H9 (cell line): Measurements from ENCODE around the gene ALG8. TPM values are rescaled to one million over a fixed set of nuclear protein-coding genes. Genes with fewer than 3 reads are reported as not detected.
A peak's percentile ranks its signal among the peaks of the same experiment; 100 is the strongest.

Experiments
- DNase-seq: peaks from one replicate; pipeline ENCODE4 v3.0.0-alpha.2; 2017
- H2AFZ ChIP-seq: one replicate; pipeline ENCODE4 v1.6.1; 2013; ENCODE audit warnings: mild to moderate bottlenecking, low read length, control low read depth, moderate library complexity
- H2AK5ac ChIP-seq: 2 replicates; pipeline ENCODE4 v1.6.1; 2013; ENCODE audit warnings: low read length, control low read depth, mixed read lengths; ENCODE audit not compliant: insufficient read length
- H2BK120ac ChIP-seq: one replicate; pipeline ENCODE4 v1.6.1; 2013; ENCODE audit warnings: low read depth, mild to moderate bottlenecking, low read length, control low read depth, inconsistent platforms; ENCODE audit not compliant: poor library complexity, severe bottlenecking
- H2BK12ac ChIP-seq: 2 replicates; pipeline ENCODE4 v1.6.1; 2013; ENCODE audit warnings: low read length, control low read depth, mixed read lengths, low read depth; ENCODE audit not compliant: insufficient read length
- H2BK15ac ChIP-seq: 2 replicates; pipeline ENCODE4 v1.6.1; 2013; ENCODE audit warnings: low read depth, low read length, control low read depth
- H2BK20ac ChIP-seq: one replicate; pipeline ENCODE4 v1.6.1; 2013; ENCODE audit warnings: low read depth, mild to moderate bottlenecking, low read length, control low read depth, inconsistent platforms; ENCODE audit not compliant: poor library complexity, severe bottlenecking
- H2BK5ac ChIP-seq: 2 replicates; pipeline ENCODE4 v1.6.1; 2013; ENCODE audit warnings: low read length, control low read depth, mixed read lengths; ENCODE audit not compliant: insufficient read length
- H3K14ac ChIP-seq: 2 replicates; pipeline ENCODE4 v1.6.1; 2013; ENCODE audit warnings: low read length, control low read depth; ENCODE audit not compliant: insufficient read depth
- H3K18ac ChIP-seq: 2 replicates; pipeline ENCODE4 v1.6.1; 2013; ENCODE audit warnings: low read depth, mild to moderate bottlenecking, mixed read lengths, low read length, control low read depth; ENCODE audit not compliant: insufficient read length
- H3K23ac ChIP-seq: 2 replicates; pipeline ENCODE4 v1.6.1; 2013; ENCODE audit warnings: low read length, control low read depth, mixed read lengths, low read depth; ENCODE audit not compliant: insufficient read length
- H3K23me2 ChIP-seq: 2 replicates; pipeline ENCODE4 v1.6.1; 2013; ENCODE audit warnings: low read depth, mild to moderate bottlenecking, mixed read lengths, low read length, control low read depth; ENCODE audit not compliant: insufficient read length, poor library complexity, severe bottlenecking
- H3K27ac ChIP-seq: 2 replicates; pipeline ENCODE4 v1.5.1; 2013; ENCODE audit warnings: low read length, control low read depth, mixed read lengths, low read depth; ENCODE audit not compliant: insufficient read length
- H3K27me3 ChIP-seq: 2 replicates; pipeline ENCODE4 v1.6.1; 2013; ENCODE audit warnings: low read length, control low read depth, inconsistent platforms; ENCODE audit not compliant: insufficient read depth
- H3K4ac ChIP-seq: 2 replicates; pipeline ENCODE4 v1.6.1; 2013; ENCODE audit warnings: low read depth, mild to moderate bottlenecking, control low read depth, inconsistent platforms, low read length, moderate library complexity
- H3K4me1 ChIP-seq: 2 replicates; pipeline ENCODE4 v1.6.1; 2013; ENCODE audit warnings: low read length, control low read depth, inconsistent platforms; ENCODE audit not compliant: insufficient read depth
- H3K4me2 ChIP-seq: 2 replicates; pipeline ENCODE4 v1.6.1; 2013; ENCODE audit warnings: low read length, control low read depth, mixed read lengths; ENCODE audit not compliant: insufficient read length, insufficient read depth
- H3K56ac ChIP-seq: 2 replicates; pipeline ENCODE4 v1.6.1; 2013; ENCODE audit warnings: low read depth, mild to moderate bottlenecking, mixed read lengths, low read length, control low read depth; ENCODE audit not compliant: insufficient read length
- H3K79me1 ChIP-seq: 2 replicates; pipeline ENCODE4 v1.6.1; 2013; ENCODE audit warnings: low read depth, mild to moderate bottlenecking, moderate library complexity, low read length, control low read depth, inconsistent platforms; ENCODE audit not compliant: insufficient read depth, poor library complexity, severe bottlenecking
- H3K79me2 ChIP-seq: 2 replicates; pipeline ENCODE4 v1.6.1; 2013; ENCODE audit warnings: low read length, control low read depth, inconsistent platforms; ENCODE audit not compliant: insufficient read depth
- H3K9ac ChIP-seq: 2 replicates; pipeline ENCODE4 v1.6.1; 2013; ENCODE audit warnings: low read length, control low read depth, mixed read lengths; ENCODE audit not compliant: insufficient read length; ENCODE audit errors: extremely low read depth
- H3K9me3 ChIP-seq: one replicate; pipeline ENCODE4 v1.6.1; 2013; ENCODE audit warnings: low read depth, low read length, inconsistent platforms; ENCODE audit not compliant: control insufficient read depth
- H3T11ph ChIP-seq: one replicate; pipeline ENCODE4 v1.6.1; 2013; ENCODE audit warnings: mild to moderate bottlenecking, low read length, control low read depth, inconsistent platforms
- H4K20me1 ChIP-seq: one replicate; pipeline ENCODE4 v1.6.1; 2013; ENCODE audit not compliant: control insufficient read depth, insufficient read length, insufficient read depth
- H4K5ac ChIP-seq: 2 replicates; pipeline ENCODE4 v1.6.1; 2013; ENCODE audit warnings: low read depth, mild to moderate bottlenecking, mixed read lengths, low read length, control low read depth; ENCODE audit not compliant: insufficient read length
- H4K8ac ChIP-seq: replicated peaks from 2 replicates; pipeline ENCODE4 v1.6.1; 2013; ENCODE audit warnings: low read length, control low read depth, mixed read lengths, low read depth; ENCODE audit not compliant: insufficient read length
- H4K91ac ChIP-seq: 2 replicates; pipeline ENCODE4 v1.6.1; 2013; ENCODE audit warnings: low read depth, mild to moderate bottlenecking, moderate library complexity, mixed read lengths, low read length, control low read depth; ENCODE audit not compliant: insufficient read length
- H3K27ac Mint-ChIP-seq, 3 experiments: 2 replicates in 2 of 3; 3 replicates in 1 of 3; pipeline ENCODE4 v1.8.0; 2020 to 2021; ENCODE audit warnings: mixed read lengths in 3 of 3, mild to moderate bottlenecking in 1 of 3, moderate library complexity in 1 of 3
- H3K27me3 Mint-ChIP-seq: 2 replicates; pipeline ENCODE4 v1.8.0; 2021; ENCODE audit warnings: low read depth, mild to moderate bottlenecking, moderate library complexity, mixed read lengths
- H3K36me3 Mint-ChIP-seq, 3 experiments: 2 replicates in 2 of 3; 3 replicates in 1 of 3; pipeline ENCODE4 v1.8.0; 2020 to 2021; ENCODE audit warnings: low read depth in 3 of 3, mixed read lengths in 3 of 3; ENCODE audit not compliant: insufficient read depth in 1 of 3
- H3K4me1 Mint-ChIP-seq, 2 experiments: 2 replicates each; pipeline ENCODE4 v1.8.0; 2020; ENCODE audit warnings: mixed read lengths in 2 of 2
- H3K4me3 Mint-ChIP-seq, 2 experiments: 2 replicates in 1 of 2; 3 replicates in 1 of 2; pipeline ENCODE4 v1.8.0; 2020 to 2021; ENCODE audit warnings: mild to moderate bottlenecking in 2 of 2, mixed read lengths in 2 of 2, moderate library complexity in 1 of 2
- H3K9me3 Mint-ChIP-seq, 2 experiments: 2 replicates in 1 of 2; 3 replicates in 1 of 2; pipeline ENCODE4 v1.8.0; 2020; ENCODE audit warnings: mild to moderate bottlenecking in 2 of 2, mixed read lengths in 2 of 2, moderate library complexity in 1 of 2
- WGBS: extraction: QIAGEN DNeasy Blood & Tissue Kit; methylation state at CpG from one replicate; pipeline ENCODE4 v1.1.7; 2013; ENCODE audit warnings: missing lambda C conversion rate, low lambda C conversion rate, mixed read lengths; ENCODE audit not compliant: insufficient read length; ENCODE audit errors: extremely low coverage; 5-methylcytosine and 5-hydroxymethylcytosine counted together
- total RNA-seq: library from RNA; stranded (reverse); gene quantifications from 2 replicates; pipeline ENCODE4 v1.2.1, GENCODE V29; 2021
- TF ChIP-seq, protein P1 (sequence below): fragments of 200-600 bp; sonication (generic); conservative IDR thresholded peaks from 3 replicates; pipeline ENCODE4 v1.8.0; 2021; ENCODE audit warnings: antibody characterized with exemption, mild to moderate bottlenecking

ALG8 gene
- total RNA-seq, 1 experiment from 2014 or later, result 77.5 TPM

- no peak within 1 kb of the TSS for H3K9ac ChIP-seq
- no peak within 1 kb of the TSS for H2BK20ac ChIP-seq
- no peaks in the 10 kb centered on the region for H3K4me1 ChIP-seq
- no peaks in the 10 kb centered on the region for H3K79me1 ChIP-seq
- TF ChIP-seq, protein P1, sequence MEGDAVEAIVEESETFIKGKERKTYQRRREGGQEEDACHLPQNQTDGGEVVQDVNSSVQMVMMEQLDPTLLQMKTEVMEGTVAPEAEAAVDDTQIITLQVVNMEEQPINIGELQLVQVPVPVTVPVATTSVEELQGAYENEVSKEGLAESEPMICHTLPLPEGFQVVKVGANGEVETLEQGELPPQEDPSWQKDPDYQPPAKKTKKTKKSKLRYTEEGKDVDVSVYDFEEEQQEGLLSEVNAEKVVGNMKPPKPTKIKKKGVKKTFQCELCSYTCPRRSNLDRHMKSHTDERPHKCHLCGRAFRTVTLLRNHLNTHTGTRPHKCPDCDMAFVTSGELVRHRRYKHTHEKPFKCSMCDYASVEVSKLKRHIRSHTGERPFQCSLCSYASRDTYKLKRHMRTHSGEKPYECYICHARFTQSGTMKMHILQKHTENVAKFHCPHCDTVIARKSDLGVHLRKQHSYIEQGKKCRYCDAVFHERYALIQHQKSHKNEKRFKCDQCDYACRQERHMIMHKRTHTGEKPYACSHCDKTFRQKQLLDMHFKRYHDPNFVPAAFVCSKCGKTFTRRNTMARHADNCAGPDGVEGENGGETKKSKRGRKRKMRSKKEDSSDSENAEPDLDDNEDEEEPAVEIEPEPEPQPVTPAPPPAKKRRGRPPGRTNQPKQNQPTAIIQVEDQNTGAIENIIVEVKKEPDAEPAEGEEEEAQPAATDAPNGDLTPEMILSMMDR, result no peak
- Mint-ChIP-seq H3K4me1 (no peaks in the 10 kb centered on the region), H3K27me3 (no peaks in the 10 kb centered on the region), H3K36me3 (peaks cover 8 to 15% (median 11%) of the 10 kb centered on the region in 3 experiments; a peak in 6 of 7 replicates), H3K27ac (peak within 1 kb of the TSS in 1 of 3 experiments; percentile 76; a peak in 1 of 7 replicates), H3K4me3 (no peak within 1 kb of the TSS; a peak in 1 of 5 replicates), H3K9me3 (no peaks in the 10 kb centered on the region)
- no peak within 1 kb of the TSS for H3T11ph ChIP-seq
- no peak within 1 kb of the TSS for H2BK15ac ChIP-seq
- H3K14ac ChIP-seq, result no peak within 1 kb of the TSS; the same call in 1 of the 2 replicates
- no peak within 1 kb of the TSS for H3K4ac ChIP-seq
- WGBS, result no CpG with 5 or more reads among the region's 14 CpGs
- no peak within 1 kb of the TSS for H2BK12ac ChIP-seq
- no peaks in the 10 kb centered on the region for H3K79me2 ChIP-seq
- no peak within 1 kb of the TSS for H3K56ac ChIP-seq
- H4K91ac ChIP-seq, result no peak within 1 kb of the TSS
- no peak within 1 kb of the TSS for H3K23ac ChIP-seq
- no peaks in the 10 kb centered on the region for H3K27me3 ChIP-seq
- H3K27ac ChIP-seq, result no peak within 1 kb of the TSS
- H2AK5ac ChIP-seq, result no peak within 1 kb of the TSS
- H4K8ac ChIP-seq, result no peak within 1 kb of the TSS
- H2AFZ ChIP-seq, result no peak within 1 kb of the TSS
- no peak within 1 kb of the TSS for H3K18ac ChIP-seq
- no peak for DNase-seq
- H2BK120ac ChIP-seq, result no peak within 1 kb of the TSS
- no peaks in the 10 kb centered on the region for H4K20me1 ChIP-seq
- H3K23me2 ChIP-seq, result no peaks in the 10 kb centered on the region
- H3K4me2 ChIP-seq, result no peak within 1 kb of the TSS
- H3K9me3 ChIP-seq, result no peaks in the 10 kb centered on the region
- H2BK5ac ChIP-seq, result no peak within 1 kb of the TSS
- H4K5ac ChIP-seq, result no peak within 1 kb of the TSS
Measured at GRCh38 chr11:78063440-78064181, 75.8 kb downstream of the ALG8 start, which contains the start of gene THRSP. Gene THRSP (plus strand): TSS chr11:78063861. CDS start chr11:78063882, 21 bp downstream.
